Stimulated activated CD4-positive, alpha-beta T cell treated with anti-CD3 and anti-CD28 coated beads, Interleukin-12 subunit alpha, Interleukin-12 subunit beta, amount 100 ng/mL, for 24 hours (primary cell): ENCODE data around the gene ECE1.
"Not testable (repeated sequence)": the region's sequence is repeated elsewhere in the genome, so short reads cannot be mapped to it uniquely, and the experiment has no call there.

Experiments used
- DNase-seq, 2 experiments: peaks; one replicate each; pipeline ENCODE4 v3.0.0-alpha.2; 2020; ENCODE audit warnings: low read depth in 2 of 2

ECE1 gene

GRCh38 chr1:21292984-21293536, 2.8 kb upstream of the ECE1 start:
- peak; percentile 31 to 55 for DNase-seq

GRCh38 chr1:21292503-21292983, 2.3 kb upstream of the ECE1 start:
- no peak for DNase-seq

- no peak for DNase-seq
Measured at GRCh38 chr1:21291964-21292363, 1.7 kb upstream of the ECE1 start.

- DNase-seq: no peak
Measured at GRCh38 chr1:21291184-21291583, 921 bp upstream of the ECE1 start.

GRCh38 chr1:21290546-21290944, 282 bp upstream of the ECE1 start:
- DNase-seq: no peak

GRCh38 chr1:21289127-21289526, 1.1 kb downstream of the ECE1 start:
- no peak for DNase-seq

- DNase-seq: no peak
Measured at GRCh38 chr1:21287905-21288514, 2.3 kb downstream of the ECE1 start.

GRCh38 chr1:21285386-21285785, 4.9 kb downstream of the ECE1 start:
- DNase-seq: not testable (repeated sequence)

GRCh38 chr1:21285055-21285372, 5.2 kb downstream of the ECE1 start:
- DNase-seq: no peak

GRCh38 chr1:21284206-21285054, 5.8 kb downstream of the ECE1 start:
- DNase-seq: no peak

- DNase-seq: no peak
Measured at GRCh38 chr1:21283524-21283923, 6.7 kb downstream of the ECE1 start.

- not testable (repeated sequence) for DNase-seq
Measured at GRCh38 chr1:21282020-21282419, 8.2 kb downstream of the ECE1 start.

- no peak for DNase-seq
Measured at GRCh38 chr1:21280482-21280881, 9.8 kb downstream of the ECE1 start.

- no peak for DNase-seq
Measured at GRCh38 chr1:21280011-21280471, 10.2 kb downstream of the ECE1 start.

- no peak for DNase-seq
Measured at GRCh38 chr1:21278860-21279845, 11.1 kb downstream of the ECE1 start.

GRCh38 chr1:21278208-21278859, 11.9 kb downstream of the ECE1 start:
- no peak for DNase-seq

- DNase-seq: no peak
Measured at GRCh38 chr1:21277180-21277579, 13.1 kb downstream of the ECE1 start.

- DNase-seq: no peak
Measured at GRCh38 chr1:21272540-21272939, 17.7 kb downstream of the ECE1 start.

- DNase-seq: no peak
Measured at GRCh38 chr1:21271550-21271949, 18.7 kb downstream of the ECE1 start.

GRCh38 chr1:21270086-21270689, 20.1 kb downstream of the ECE1 start:
- DNase-seq: peak; percentile 57 to 85
